Measurements from ENCODE around the gene SLC39A9.
"Not testable (repeated sequence)": the region's sequence is repeated elsewhere in the genome, so short reads cannot be mapped to it uniquely, and the experiment has no call there.

Gene SLC39A9

DNA sequence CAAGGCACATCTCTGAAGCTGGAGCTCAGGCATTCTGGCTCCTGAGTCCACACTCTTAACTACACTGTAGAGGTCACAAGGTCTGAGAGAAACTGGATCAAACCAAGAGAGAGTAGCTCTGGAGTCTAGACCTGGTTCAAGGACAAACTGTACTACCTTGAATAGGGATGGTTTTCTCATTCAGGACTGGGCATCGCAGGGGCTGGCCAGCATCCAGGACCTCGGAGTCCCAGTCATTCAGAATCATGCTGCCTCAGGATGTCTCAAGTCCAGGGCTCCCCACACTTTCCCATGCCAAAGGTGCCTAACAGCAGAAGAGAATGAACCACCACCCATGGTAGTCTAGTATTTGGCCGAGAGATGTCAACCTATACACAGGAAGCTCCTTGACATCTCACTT, 72.9 kb downstream of the SLC39A9 start:
- H3K4me3 ChIP-seq (ENCODE audit: low read depth, low read length): no peak overlapping the region
- TF ChIP-seq CTCF (IDR thresholded peaks at IDR 0.05; ENCODE audit: control insufficient read depth, extremely low read depth, insufficient read depth): no peak
- no peak for DNase-seq (ENCODE audit: low read depth)

DNA sequence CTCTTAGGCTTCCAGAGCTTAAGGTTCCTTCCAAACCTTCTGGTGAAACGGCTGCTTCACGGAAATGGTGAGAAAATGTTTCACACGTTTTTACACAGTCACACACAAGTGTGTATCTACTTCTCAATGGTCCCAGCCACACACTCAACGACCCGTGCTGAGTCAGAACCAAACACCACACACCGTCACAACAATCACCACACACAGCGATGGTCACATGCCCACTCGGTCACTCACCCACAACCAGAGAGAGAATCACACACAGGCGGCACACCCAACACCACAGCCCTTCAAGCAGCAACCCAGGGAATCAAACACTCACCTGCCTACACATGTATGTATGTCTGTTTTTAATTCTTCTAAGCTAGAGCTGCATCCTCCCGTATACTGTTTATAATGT, 73.4 kb downstream of the SLC39A9 start:
- no peak for DNase-seq (ENCODE audit: low read depth)
- H3K4me3 ChIP-seq (ENCODE audit: low read depth, low read length): no peak overlapping the region
- no peak for TF ChIP-seq CTCF (IDR thresholded peaks at IDR 0.05; ENCODE audit: control insufficient read depth, extremely low read depth, insufficient read depth)

GRCh38 chr14:69473260-69473659, 74.8 kb downstream of the SLC39A9 start:
- DNase-seq (ENCODE audit: low read depth): no peak
- TF ChIP-seq CTCF (IDR thresholded peaks at IDR 0.05; ENCODE audit: control insufficient read depth, extremely low read depth, insufficient read depth): no peak

GRCh38 chr14:69473946-69474345, 75.5 kb downstream of the SLC39A9 start:
- DNase-seq (ENCODE audit: low read depth): no peak
- no peak overlapping the region for H3K4me3 ChIP-seq (ENCODE audit: low read depth, low read length)
- TF ChIP-seq CTCF (IDR thresholded peaks at IDR 0.05; ENCODE audit: control insufficient read depth, extremely low read depth, insufficient read depth): no peak

More at GRCh38 chr14:69473260-69473659, 74.8 kb downstream of the SLC39A9 start:
- H3K4me3 ChIP-seq (ENCODE audit: low read depth, low read length): no peak overlapping the region

- peak; percentile 62 for TF ChIP-seq CTCF (IDR thresholded peaks at IDR 0.05; ENCODE audit: control insufficient read depth, extremely low read depth, insufficient read depth)
- no peak overlapping the region for H3K4me3 ChIP-seq (ENCODE audit: low read depth, low read length)
- no peak for DNase-seq (ENCODE audit: low read depth)
Observed at GRCh38 chr14:69475194-69475818, 76.8 kb downstream of the SLC39A9 start.

- peak; percentile 55 for TF ChIP-seq CTCF (IDR thresholded peaks at IDR 0.05; ENCODE audit: control insufficient read depth, extremely low read depth, insufficient read depth)
- DNase-seq (ENCODE audit: low read depth); H3K4me3 ChIP-seq (ENCODE audit: low read depth, low read length): not testable (repeated sequence)
Observed at GRCh38 chr14:69476824-69477450, 78.4 kb downstream of the SLC39A9 start.

- not testable (repeated sequence) for DNase-seq (ENCODE audit: low read depth); H3K4me3 ChIP-seq (ENCODE audit: low read depth, low read length)
Observed at GRCh38 chr14:69478055-69478454, 79.6 kb downstream of the SLC39A9 start.

Data from LNCaP clone FGC (cell line).